HG03103 (cell line): ENCODE results near the gene MAD1L1.
"Not testable (repeated sequence)": the region's sequence is repeated elsewhere in the genome, so short reads cannot be mapped to it uniquely, and the experiment has no call there.

Experiments used
- ATAC-seq: cut with Tn5 transposase; IDR thresholded peaks from one replicate; pipeline ENCODE4 v1.9.1; 2021; ENCODE audit warnings: low read depth; ENCODE audit not compliant: unreplicated experiment

MAD1L1 gene

GRCh38 chr7:1985042-1985441 lies 247.7 kb downstream of the MAD1L1 start:
- ATAC-seq = no peak

GRCh38 chr7:1981878-1982230 lies 250.9 kb downstream of the MAD1L1 start:
- ATAC-seq = no peak

- ATAC-seq = no peak
Measured at GRCh38 chr7:1981201-1981877, 251.4 kb downstream of the MAD1L1 start.

GRCh38 chr7:1979591-1980560 lies 252.9 kb downstream of the MAD1L1 start:
- peak; percentile 59 for ATAC-seq

- ATAC-seq = no peak
Measured at GRCh38 chr7:1978656-1979590, 253.8 kb downstream of the MAD1L1 start.

- ATAC-seq = no peak
Measured at GRCh38 chr7:1977876-1978441, 254.8 kb downstream of the MAD1L1 start.

GRCh38 chr7:1977059-1977875 lies 255.5 kb downstream of the MAD1L1 start:
- no peak for ATAC-seq

GRCh38 chr7:1976521-1976920 lies 256.2 kb downstream of the MAD1L1 start:
- not testable (repeated sequence) for ATAC-seq

- no peak for ATAC-seq
Measured at GRCh38 chr7:1975581-1975980, 257.2 kb downstream of the MAD1L1 start.

GRCh38 chr7:1975179-1975578 lies 257.6 kb downstream of the MAD1L1 start:
- no peak for ATAC-seq

GRCh38 chr7:1974290-1975101 lies 258.2 kb downstream of the MAD1L1 start:
- no peak for ATAC-seq

- ATAC-seq = no peak
Measured at GRCh38 chr7:1973321-1974251, 259.2 kb downstream of the MAD1L1 start.

- ATAC-seq = no peak
Measured at GRCh38 chr7:1972744-1973143, 260.0 kb downstream of the MAD1L1 start.

- no peak for ATAC-seq
Measured at GRCh38 chr7:1971946-1972654, 260.6 kb downstream of the MAD1L1 start.

GRCh38 chr7:1970895-1971294 lies 261.9 kb downstream of the MAD1L1 start:
- ATAC-seq = no peak

- ATAC-seq = not testable (repeated sequence)
Measured at GRCh38 chr7:1970285-1970660, 262.5 kb downstream of the MAD1L1 start.
